NCI-H2107 treated with DMSO at 0.1 percent for 48 hours (cell line): ENCODE results near the gene YY2.
A peak's percentile ranks its signal among the peaks of the same experiment; 100 is the strongest.
"Not testable (repeated sequence)": the region's sequence is repeated elsewhere in the genome, so short reads cannot be mapped to it uniquely, and the experiment has no call there.

ENCODE experiments used
- DNase-seq: peaks from one replicate; lab custom pipeline; 2025; ENCODE audit not compliant: unreplicated experiment; lab: John Stamatoyannopoulos, UW

The YY2 gene

GRCh38 chrX:21873063-21873775, 17.4 kb downstream of the YY2 start:
- DNase-seq: no peak

GRCh38 chrX:21874182-21874581, 18.4 kb downstream of the YY2 start:
- not testable (repeated sequence) for DNase-seq

GRCh38 chrX:21875013-21875412, 19.2 kb downstream of the YY2 start:
- no peak for DNase-seq

- DNase-seq: no peak
Measured at GRCh38 chrX:21881881-21882574, 26.2 kb downstream of the YY2 start.

DNA sequence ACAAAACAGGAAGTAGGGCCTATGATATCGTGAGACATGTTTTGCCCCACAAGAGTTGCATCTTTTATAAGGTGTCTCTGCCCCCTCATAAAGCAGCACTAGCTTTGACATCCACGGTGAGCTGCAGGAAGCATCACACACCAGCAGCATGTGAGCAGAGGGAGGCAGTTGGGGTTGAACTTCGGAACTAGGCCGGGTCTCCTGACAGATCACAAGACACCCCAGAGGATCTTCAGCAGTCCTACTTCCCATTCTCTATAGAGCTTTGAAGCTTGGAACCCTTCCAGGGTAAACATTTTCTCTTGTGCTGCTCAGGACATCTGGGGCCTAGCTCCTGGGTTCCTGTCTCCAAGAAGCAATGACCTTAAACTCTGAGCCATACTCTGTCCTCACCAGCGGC, 27.5 kb downstream of the YY2 start:
- DNase-seq: no peak

GRCh38 chrX:21885568-21885967, 29.8 kb downstream of the YY2 start:
- no peak for DNase-seq

- peak; percentile 62 for DNase-seq
Measured at GRCh38 chrX:21905313-21905712, 49.5 kb downstream of the YY2 start.

GRCh38 chrX:21905953-21906352, 50.2 kb downstream of the YY2 start:
- peak; percentile 35 for DNase-seq

- DNase-seq: no peak
Measured at GRCh38 chrX:21907260-21907659, 51.5 kb downstream of the YY2 start.
